H1 (cell line): ENCODE data around the gene SLC26A1. TPM values are rescaled to one million over a fixed set of nuclear protein-coding genes. Genes with fewer than 3 reads are reported as not detected.
"Not testable (repeated sequence)": the region's sequence is repeated elsewhere in the genome, so short reads cannot be mapped to it uniquely, and the experiment has no call there.

Experiments used
- CTCF ChIA-PET: fragments of 300-600 bp; sonication (Branson Sonifier 250); formaldehyde crosslinking; loops from one replicate; lab custom pipeline; 2021; ENCODE audit not compliant: partially characterized antibody; lab: Charles Lee
- POLR2A ChIA-PET: fragments of 300-600 bp; sonication (Branson Sonifier 250); formaldehyde crosslinking; loops from one replicate; lab custom pipeline; 2021; ENCODE audit warnings: inconsistent platforms; ENCODE audit not compliant: partially characterized antibody; lab: Charles Lee
- DNase-seq, 2 experiments: peaks; one replicate each; pipeline versions ENCODE4 v3.0.0 to v3.0.0-alpha.2; 2010 to 2022; ENCODE audit warnings: low spot score in 2 of 2, low read depth in 1 of 2, mixed read lengths in 1 of 2
- FAIRE-seq: peaks from 2 replicates; lab custom pipeline; 2011; peaks lifted over from hg19 to GRCh38; lab: Jason Lieb, UNC
- H2AFZ ChIP-seq: 2 replicates; pipeline ENCODE4 v1.8.1; 2012; ENCODE audit warnings: low read length, inconsistent platforms
- H2AK5ac ChIP-seq: 2 replicates; pipeline ENCODE4 v1.6.1; 2013; ENCODE audit warnings: low read depth, low read length
- H2BK120ac ChIP-seq: replicated peaks from 2 replicates; pipeline ENCODE3; 2013; ENCODE audit warnings: low read depth, low read length, inconsistent platforms
- H2BK12ac ChIP-seq: 2 replicates; pipeline ENCODE4 v1.6.1; 2013; ENCODE audit warnings: low read depth, low read length
- H2BK15ac ChIP-seq: 2 replicates; pipeline ENCODE4 v1.6.1; 2013; ENCODE audit warnings: low read length
- H2BK20ac ChIP-seq: 2 replicates; pipeline ENCODE4 v1.6.1; 2013; ENCODE audit warnings: low read length
- H2BK5ac ChIP-seq: 2 replicates; pipeline ENCODE4 v1.6.1; 2013; ENCODE audit warnings: low read depth, low read length
- H3K14ac ChIP-seq: 2 replicates; pipeline ENCODE4 v1.6.1; 2013; ENCODE audit warnings: inconsistent platforms; ENCODE audit not compliant: insufficient read length
- H3K18ac ChIP-seq: 2 replicates; pipeline ENCODE4 v1.6.1; 2013; ENCODE audit warnings: low read length; ENCODE audit errors: extremely low read depth
- H3K23ac ChIP-seq: 2 replicates; pipeline ENCODE4 v1.6.1; 2013; ENCODE audit warnings: inconsistent platforms; ENCODE audit not compliant: insufficient read length
- H3K23me2 ChIP-seq: 2 replicates; pipeline ENCODE4 v1.6.1; 2013; ENCODE audit warnings: low read depth, low read length
- H3K27ac ChIP-seq: 2 replicates; pipeline ENCODE4 v1.6.1; 2011; ENCODE audit warnings: low read depth, low read length, inconsistent platforms
- H3K27me3 ChIP-seq, 4 experiments: replicated peaks in 1 of 4; 1 replicate in 1 of 4; 2 replicates in 3 of 4; pipeline versions ENCODE4 v1.6.1 to v1.8.1; 2011 to 2013; ENCODE audit warnings: low read length in 3 of 4, mild to moderate bottlenecking in 3 of 4, inconsistent platforms in 2 of 4, mixed read lengths in 2 of 4, moderate library complexity in 1 of 4; ENCODE audit not compliant: control insufficient read depth in 3 of 4, insufficient read depth in 3 of 4; ENCODE audit errors: extremely low read depth in 1 of 4
- H3K36me3 ChIP-seq, 4 experiments: 2 replicates each; pipeline versions ENCODE4 v1.6.1 to v1.8.1; 2011 to 2013; ENCODE audit warnings: mild to moderate bottlenecking in 4 of 4, low read length in 3 of 4, moderate library complexity in 2 of 4, control low read depth in 1 of 4, inconsistent platforms in 1 of 4; ENCODE audit not compliant: insufficient read depth in 4 of 4, control insufficient read depth in 2 of 4
- H3K4ac ChIP-seq: replicated peaks from 2 replicates; pipeline ENCODE3; 2013; ENCODE audit warnings: low read length, low read depth, mixed read lengths, inconsistent platforms; ENCODE audit not compliant: insufficient read length
- H3K4me1 ChIP-seq, 4 experiments: replicated peaks in 1 of 4; 1 replicate in 1 of 4; 2 replicates in 3 of 4; pipeline versions ENCODE4 v1.6.1 to v1.8.1; 2011 to 2013; ENCODE audit warnings: low read length in 3 of 4, inconsistent platforms in 2 of 4, mixed read lengths in 1 of 4; ENCODE audit not compliant: insufficient read depth in 4 of 4, control insufficient read depth in 3 of 4
- H3K4me2 ChIP-seq, 2 experiments: 2 replicates each; pipeline versions ENCODE4 v1.6.1 to v1.8.1; 2011 to 2013; ENCODE audit warnings: low read depth in 2 of 2, low read length in 2 of 2, control low read depth in 1 of 2, inconsistent platforms in 1 of 2, mild to moderate bottlenecking in 1 of 2; ENCODE audit not compliant: insufficient read depth in 1 of 2
- H3K4me3 ChIP-seq, 4 experiments: fragments of 200-600, 300-600 bp in 1 of 4; sonication (generic), shearing (Covaris generic), sonication (Bioruptor Twin) in 1 of 4; 2 replicates each; pipeline versions ENCODE4 v1.5.1 to v1.8.1; 2011 to 2016; ENCODE audit warnings: low read length in 4 of 4, low read depth in 3 of 4, control low read depth in 2 of 4, inconsistent platforms in 2 of 4, mild to moderate bottlenecking in 2 of 4, mixed read lengths in 1 of 4, moderate library complexity in 1 of 4; ENCODE audit not compliant: insufficient read depth in 2 of 4; ENCODE audit errors: extremely low read depth in 1 of 4
- H3K56ac ChIP-seq: replicated peaks from 2 replicates; pipeline ENCODE3; 2013; ENCODE audit warnings: low read depth, mild to moderate bottlenecking, mixed read lengths, low read length, inconsistent platforms; ENCODE audit not compliant: insufficient read length
- H3K79me1 ChIP-seq: 2 replicates; pipeline ENCODE4 v1.6.1; 2013; ENCODE audit warnings: low read depth, low read length, control low read depth
- H3K79me2 ChIP-seq, 2 experiments: 2 replicates each; pipeline versions ENCODE4 v1.6.1 to v1.8.1; 2012 to 2013; ENCODE audit warnings: low read length in 2 of 2, mild to moderate bottlenecking in 2 of 2, inconsistent platforms in 1 of 2; ENCODE audit not compliant: insufficient read depth in 2 of 2, control insufficient read depth in 1 of 2
- H3K9ac ChIP-seq, 4 experiments: replicated peaks in 1 of 4; 1 replicate in 1 of 4; 2 replicates in 3 of 4; pipeline versions ENCODE4 v1.6.1 to v1.8.1; 2011 to 2013; ENCODE audit warnings: low read depth in 3 of 4, low read length in 3 of 4, control low read depth in 2 of 4, mild to moderate bottlenecking in 2 of 4, moderate library complexity in 2 of 4, inconsistent platforms in 1 of 4; ENCODE audit errors: extremely low read depth in 1 of 4
- H3K9me3 ChIP-seq, 2 experiments: 2 replicates each; pipeline versions ENCODE4 v1.6.1 to v1.8.1; 2012 to 2013; ENCODE audit warnings: mild to moderate bottlenecking in 2 of 2, moderate library complexity in 2 of 2, control low read depth in 1 of 2, inconsistent platforms in 1 of 2, low read depth in 1 of 2, low read length in 1 of 2, mixed read lengths in 1 of 2; ENCODE audit not compliant: insufficient read depth in 2 of 2
- H4K20me1 ChIP-seq, 2 experiments: replicated peaks in 1 of 2; 2 replicates each; pipeline versions ENCODE3 to v1.8.1; 2011 to 2013; ENCODE audit warnings: inconsistent platforms in 2 of 2, low read length in 2 of 2, mild to moderate bottlenecking in 1 of 2; ENCODE audit not compliant: insufficient read depth in 2 of 2, control insufficient read depth in 1 of 2
- H4K5ac ChIP-seq: 2 replicates; pipeline ENCODE4 v1.6.1; 2013; ENCODE audit warnings: low read length, low read depth, mixed read lengths, inconsistent platforms; ENCODE audit not compliant: insufficient read length
- H4K8ac ChIP-seq: 2 replicates; pipeline ENCODE4 v1.8.0; 2013; ENCODE audit warnings: mild to moderate bottlenecking, moderate library complexity, low read length, inconsistent platforms; ENCODE audit not compliant: insufficient read depth; ENCODE audit errors: extremely low read depth
- H4K91ac ChIP-seq: replicated peaks from 2 replicates; pipeline ENCODE3; 2013; ENCODE audit warnings: low read length, mixed read lengths, inconsistent platforms; ENCODE audit not compliant: insufficient read length
- WGBS, 2 experiments: shearing (Covaris generic) in 1 of 2; methylation state at CpG; one replicate each; pipeline versions ENCODE4 v1.1.6 to v1.1.7; 2013 to 2015; ENCODE audit warnings: low lambda C conversion rate in 2 of 2, mixed read lengths in 2 of 2, inconsistent platforms in 1 of 2, low coverage in 1 of 2, missing lambda C conversion rate in 1 of 2; ENCODE audit not compliant: insufficient replicate concordance in 2 of 2, insufficient coverage in 1 of 2, insufficient read length in 1 of 2; ENCODE audit errors: extremely low coverage in 1 of 2, missing lambda C conversion rate in 1 of 2; 5-methylcytosine and 5-hydroxymethylcytosine counted together
- polyA plus RNA-seq, 7 experiments: library from polyadenylated mRNA; depleted of rRNA in 3 of 7; stranded (reverse) in 5 of 7; unstranded in 2 of 7; fragments of >200 nt in 5 of 7; fragments of 200-250 nt in 2 of 7; gene quantifications; 1 replicate in 5 of 7; 2 replicates in 1 of 7; 4 replicates in 1 of 7; pipeline versions ENCODE4 v1.2.1 to v1.2.3, GENCODE V29; 2011 to 2013; ENCODE audit warnings: missing spikeins in 2 of 7, mixed read lengths in 2 of 7
- total RNA-seq: library from RNA; stranded (reverse); fragmentation: NEBNext Ultra II Directional; extraction: Animal tissue kit (Norgen Biotek cat#: 25700); gene quantifications from 2 replicates; pipeline ENCODE4 v1.2.1, GENCODE V29; 2021

SLC26A1 gene
- total and polyA plus RNA-seq, 2 of the 8 experiments (the other 6 are each of a cell fraction or from before 2014, with no cell fraction given) = 0.11 TPM; not detected in 1

DNA sequence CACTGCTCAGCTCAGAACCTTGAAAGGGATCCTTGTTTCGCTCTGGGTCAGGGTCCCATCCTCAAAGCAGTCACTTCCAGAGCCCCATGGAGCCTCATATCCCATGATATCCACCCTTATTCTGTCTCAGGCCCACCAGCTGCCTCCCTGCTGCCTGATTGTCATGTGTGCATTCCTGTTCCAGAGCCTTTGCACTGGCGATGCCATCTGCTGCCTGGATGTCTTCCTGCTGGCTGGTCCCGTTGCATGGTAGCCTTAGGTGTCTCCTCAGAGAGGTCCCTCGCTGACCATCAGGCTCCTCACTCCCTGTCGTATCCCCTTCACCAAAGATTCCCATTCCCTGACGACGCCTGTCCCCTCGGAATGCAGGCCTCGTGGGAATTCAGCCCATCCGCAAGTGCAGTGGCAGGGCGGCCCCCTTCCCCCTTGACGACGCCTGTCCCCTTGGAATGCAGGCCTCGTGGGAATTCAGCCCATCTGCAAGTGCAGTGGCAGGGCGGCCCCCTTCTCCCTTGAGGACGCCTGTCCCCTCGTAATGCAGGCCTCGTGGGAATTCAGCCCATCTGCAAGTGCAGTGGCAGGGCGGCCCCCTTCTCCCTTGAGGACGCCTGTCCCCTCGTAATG, 6.1 kb upstream of the SLC26A1 start:
- H2BK5ac ChIP-seq, H3K4ac ChIP-seq, H3K9ac ChIP-seq, H2BK120ac ChIP-seq, H3K18ac ChIP-seq, H2BK20ac ChIP-seq, H3K79me2 ChIP-seq, H3K4me2 ChIP-seq, H3K4me3 ChIP-seq, H3K4me1 ChIP-seq, H3K79me1 ChIP-seq, H4K8ac ChIP-seq, FAIRE-seq, H4K5ac ChIP-seq, H2AFZ ChIP-seq, H3K9me3 ChIP-seq, H3K36me3 ChIP-seq, DNase-seq, H3K14ac ChIP-seq, H3K23ac ChIP-seq, H2AK5ac ChIP-seq, H3K27ac ChIP-seq, H4K91ac ChIP-seq, H3K56ac ChIP-seq, POLR2A ChIA-PET, H2BK12ac ChIP-seq, H2BK15ac ChIP-seq: not testable (repeated sequence)
- Histone ChIP-seq H3K27me3 (peaks cover 55 to 85% (median 81%) of the 10 kb centered on the region in 4 experiments), H4K20me1 (peaks cover 2 to 23% of the 10 kb centered on the region in 2 experiments), H3K23me2 (peaks cover 12% of the 10 kb centered on the region; the same call in 1 of the 2 replicates)
- CTCF ChIA-PET = interaction anchor here (0.7 to 1.2 kb wide), 5 partner anchors 24 to 266 kb away, joined by 3 read pairs; no protein-coding TSS in a partner anchor
- WGBS, 2 experiments = 83% methylated on average over 14 of the region's 21 CpGs; no CpG with 5 or more reads in 1 of the 2 experiments
